K562 (cell line): ENCODE results near the gene EFCAB12. TPM values are rescaled to one million over a fixed set of nuclear protein-coding genes. Genes with fewer than 3 reads are reported as not detected.

ENCODE experiments used
- ATAC-seq: fragments of 200-7000 bp; cut with Tn5 transposase; 3 replicates; pipeline ENCODE4 v1.9.1; 2020; ENCODE audit warnings: moderate library complexity
- BruUV-seq: library from RNA; stranded (reverse); fragments of 400-500 nt; replicated peaks from 2 replicates; lab custom pipeline; 2021; lab: Mats Ljungman, UMichigan
- CTCF ChIA-PET: fragments of 300-600 bp; formaldehyde crosslinking; extraction: SDS; loops from one replicate; lab custom pipeline; 2021; ENCODE audit warnings: low intra/inter-chr PET ratio; lab: Yijun Ruan, JAX
- POLR2A ChIA-PET: fragments of 300-600, 350-650 bp; sonication (Branson Sonifier 250); formaldehyde crosslinking; extraction: SDS; loops from one replicate; lab custom pipeline; 2021; ENCODE audit warnings: antibody characterized with exemption, inconsistent platforms; lab: Yijun Ruan, JAX
- DNase-seq, 4 experiments: peaks; one replicate each; pipeline versions ENCODE4 v3.0.0 to v3.0.0-alpha.2; 2011 to 2018; ENCODE audit warnings: low spot score in 3 of 4, mixed read lengths in 3 of 4; ENCODE audit errors: extremely low read depth in 1 of 4
- FAIRE-seq: peaks from 2 replicates; lab custom pipeline; 2011; peaks lifted over from hg19 to GRCh38; lab: Jason Lieb, UNC
- H2AFZ ChIP-seq: 2 replicates; pipeline ENCODE4 v1.6.0; 2011; ENCODE audit warnings: low read depth, low read length, control low read depth, inconsistent platforms
- H3K27ac ChIP-seq: fragments of 200-600 bp; 3 replicates; pipeline ENCODE4 v1.8.0; 2011; ENCODE audit warnings: low read depth, mild to moderate bottlenecking, control low read depth, inconsistent platforms, low read length, moderate library complexity, mixed read lengths; ENCODE audit errors: extremely low read depth
- H3K27me3 ChIP-seq, 2 experiments: fragments of 300-600 bp in 1 of 2; 2 replicates in 1 of 2; 3 replicates in 1 of 2; pipeline versions ENCODE4 v1.6.0 to v1.8.0; 2011; ENCODE audit warnings: inconsistent platforms in 2 of 2, low read length in 2 of 2, mild to moderate bottlenecking in 1 of 2, mixed read lengths in 1 of 2, moderate library complexity in 1 of 2; ENCODE audit not compliant: control insufficient read depth in 2 of 2, insufficient read depth in 2 of 2
- H3K36me3 ChIP-seq: fragments of 300-600 bp; 3 replicates; pipeline ENCODE4 v1.8.0; 2011; ENCODE audit warnings: mild to moderate bottlenecking, low read length, inconsistent platforms; ENCODE audit not compliant: control insufficient read depth, insufficient read depth
- H3K4me1 ChIP-seq, 2 experiments: fragments of 200-600 bp in 1 of 2; replicated peaks in 1 of 2; 2 replicates in 1 of 2; 3 replicates in 1 of 2; pipeline versions ENCODE4 v1.5.1 to v1.8.0; 2011; ENCODE audit warnings: inconsistent platforms in 2 of 2, low read length in 2 of 2, mild to moderate bottlenecking in 1 of 2, mixed read lengths in 1 of 2, moderate library complexity in 1 of 2; ENCODE audit not compliant: control insufficient read depth in 2 of 2, insufficient read depth in 2 of 2
- H3K4me2 ChIP-seq: 2 replicates; pipeline ENCODE4 v1.6.1; 2011; ENCODE audit warnings: low read length, control low read depth, inconsistent platforms, mixed read lengths; ENCODE audit not compliant: insufficient read depth
- H3K4me3 ChIP-seq: fragments of 200-600 bp; sonication (generic), shearing (Covaris generic); 2 replicates; pipeline ENCODE4 v1.5.1; 2016; ENCODE audit warnings: control low read depth, inconsistent platforms
- H3K79me2 ChIP-seq: fragments of 200-600 bp; 3 replicates; pipeline ENCODE4 v1.8.0; 2011; ENCODE audit warnings: low read length, inconsistent platforms; ENCODE audit not compliant: control insufficient read depth, insufficient read depth
- H3K9ac ChIP-seq, 2 experiments: 2 replicates each; pipeline versions ENCODE4 v1.6.0 to v1.6.1; 2011; ENCODE audit warnings: low read depth in 2 of 2, low read length in 2 of 2, control low read depth in 1 of 2, inconsistent platforms in 1 of 2, mild to moderate bottlenecking in 1 of 2, mixed read lengths in 1 of 2; ENCODE audit not compliant: insufficient read depth in 1 of 2
- H3K9me1 ChIP-seq: one replicate; pipeline ENCODE4 v1.6.0; 2011; ENCODE audit warnings: inconsistent platforms, mild to moderate bottlenecking, low read length, moderate library complexity; ENCODE audit not compliant: control insufficient read depth, insufficient read depth
- H3K9me3 ChIP-seq: replicated peaks from 2 replicates; pipeline ENCODE4 v1.5.1; 2011; ENCODE audit warnings: low read depth, low read length, inconsistent platforms; ENCODE audit not compliant: control insufficient read depth, insufficient read depth
- H4K20me1 ChIP-seq: replicated peaks from 2 replicates; pipeline ENCODE4 v1.6.1; 2011; ENCODE audit warnings: low read length, inconsistent platforms, mixed read lengths; ENCODE audit not compliant: control insufficient read depth, insufficient read depth
- CHD4 ChIP-seq: fragments of 200-600 bp; sonication (generic); IDR thresholded peaks from 3 replicates; pipeline ENCODE4 v1.6.1; 2012; ENCODE audit warnings: low read depth, mild to moderate bottlenecking, mixed read lengths, low read length, inconsistent platforms; ENCODE audit not compliant: insufficient read depth, insufficient replicate concordance, poor library complexity, severe bottlenecking
- GTF2E2 ChIP-seq: fragments of 200-800 bp; sonication (Bioruptor generic); IDR thresholded peaks from 2 replicates; pipeline ENCODE4 v1.6.1; 2016; ENCODE audit warnings: missing genetic modification characterization, missing compliant biosample characterization
- MTA2 ChIP-seq: fragments of 450-650 bp; IDR thresholded peaks from 2 replicates; pipeline ENCODE4 v1.6.1; 2016; ENCODE audit warnings: low read depth
- PRMT5 ChIP-seq: sonication (generic); formaldehyde crosslinking; IDR thresholded peaks from 2 replicates; pipeline ENCODE4 v1.5.0; 2020; ENCODE audit warnings: missing genetic modification reagents
- TRIM25 ChIP-seq: fragments of 450-650 bp; IDR thresholded peaks from 2 replicates; pipeline ENCODE4 v1.7.0; 2016; ENCODE audit warnings: borderline replicate concordance
- ZBTB9 ChIP-seq: fragments of 450-650 bp; formaldehyde crosslinking; IDR thresholded peaks from 2 replicates; pipeline ENCODE4 v1.4.0; 2020; ENCODE audit warnings: mild to moderate bottlenecking, moderate library complexity
- in situ Hi-C: fragments of 300-500 bp; cut with MboI; formaldehyde crosslinking; loops from 4 replicates; pipeline ENCODE4 v1.15.0; 2018; ENCODE audit warnings: inconsistent platforms, mixed read lengths
- intact Hi-C: fragments of 100-400 bp; cut with micrococcal nuclease; formaldehyde crosslinking; loops from 2 replicates; pipeline ENCODE4 v1.14.2; 2022
- polyA plus RNA-seq, 8 experiments: library from polyadenylated mRNA; depleted of rRNA in 4 of 8; stranded (reverse) in 5 of 8; unstranded in 3 of 8; fragments of >200 nt; fragmentation: Nextera tagmentation in 2 of 8; fragmentation: Illumina TruSeq in 1 of 8; extraction: Ambion mirVana in 2 of 8; extraction: Trizol in 1 of 8; gene quantifications; 2 replicates each; pipeline versions ENCODE4 v1.2.1 to v1.2.3, GENCODE V29; 2011 to 2014; ENCODE audit warnings: inconsistent platforms in 1 of 8, missing spikeins in 1 of 8
- total RNA-seq, 7 experiments: library from RNA; depleted of rRNA in 6 of 7; stranded (reverse); fragments of >200 nt in 6 of 7; fragmentation: Illumina TruSeq in 2 of 7; extraction: Trizol in 2 of 7; gene quantifications; 2 replicates each; pipeline versions ENCODE4 v1.2.1 to v1.2.3, GENCODE V29; 2011 to 2021; ENCODE audit warnings: low replicate concordance in 1 of 7

EFCAB12 gene
- total and polyA plus RNA-seq, 9 of the 15 experiments (the other 6 are each of a cell fraction or from before 2014, with no cell fraction given) = 0.08 to 0.95 (median 0.56) TPM; not detected in 1

GRCh38 chr3:129442947-129443346 lies 14.5 kb upstream of the EFCAB12 start:
- peaks cover 70% of the 10 kb centered on the region for H3K79me2 ChIP-seq
- in situ Hi-C loops (no loop called here), intact Hi-C loops (loop anchor here (5.0 to 10.0 kb wide), 2 partner anchors 39 to 1412 kb away; no protein-coding TSS in a partner anchor)
- no peak overlapping the region for H3K4me3 ChIP-seq
- DNase-seq = no peak
- POLR2A ChIA-PET = interaction anchor here (0.6 to 4.3 kb wide), 3 partner anchors 15 to 416 kb away, joined by 3 to 14 read pairs (median 6); partner anchors contain the start of gene EFCAB12
- no peak for ATAC-seq
- H3K27ac ChIP-seq = no peak overlapping the region
- no peak overlapping the region for H3K9ac ChIP-seq
- H3K27me3 ChIP-seq = no peaks in the 10 kb centered on the region
- H3K9me3 ChIP-seq = no peaks in the 10 kb centered on the region
- H4K20me1 ChIP-seq = no peaks in the 10 kb centered on the region
- no peak for FAIRE-seq
- no TSS peak for BruUV-seq
- peaks cover 7 to 42% of the 10 kb centered on the region in 2 experiments for H3K4me1 ChIP-seq
- H3K36me3 ChIP-seq = peaks cover 2% of the 10 kb centered on the region; the same call in 1 of the 3 replicates
- CTCF ChIA-PET = no interaction called here
- no peak overlapping the region for H3K4me2 ChIP-seq
- H3K9me1 ChIP-seq = no peaks in the 10 kb centered on the region
- H2AFZ ChIP-seq = no peak overlapping the region
- no peak for TF ChIP-seq GTF2E2
- TF ChIP-seq ZBTB9 = no peak
- no peak for TF ChIP-seq PRMT5 (CRISPR knock-in tag)
- no peak for TF ChIP-seq TRIM25
- TF ChIP-seq MTA2 = no peak
- TF ChIP-seq CHD4 = no peak
